Right renal cortex interstitium (tissue), 3 donors: ENCODE results near the gene HSPB3. TPM values are rescaled to one million over a fixed set of nuclear protein-coding genes. Genes with fewer than 3 reads are reported as not detected.
A peak's percentile ranks its signal among the peaks of the same experiment; 100 is the strongest.
"Not testable (repeated sequence)": the region's sequence is repeated elsewhere in the genome, so short reads cannot be mapped to it uniquely, and the experiment has no call there.

ENCODE experiments used
- DNase-seq, 3 donors: peaks; one replicate each; pipeline ENCODE4 v3.0.0-alpha.2; 2013; ENCODE audit warnings: low read depth in 3 of 3, low spot score in 2 of 3
- polyA plus RNA-seq, 3 donors: library from polyadenylated mRNA; unstranded; fragments of 120-200 nt; gene quantifications; one replicate each; pipeline ENCODE4 v1.2.1, GENCODE V29; 2013; ENCODE audit not compliant: insufficient read length in 3 of 3

HSPB3 gene
- polyA plus RNA-seq, 3 donors = 0.15 to 0.61 (median 0.28) TPM

GRCh38 chr5:54454602-54455001 lies 897 bp upstream of the HSPB3 start:
- no peak for DNase-seq

DNA sequence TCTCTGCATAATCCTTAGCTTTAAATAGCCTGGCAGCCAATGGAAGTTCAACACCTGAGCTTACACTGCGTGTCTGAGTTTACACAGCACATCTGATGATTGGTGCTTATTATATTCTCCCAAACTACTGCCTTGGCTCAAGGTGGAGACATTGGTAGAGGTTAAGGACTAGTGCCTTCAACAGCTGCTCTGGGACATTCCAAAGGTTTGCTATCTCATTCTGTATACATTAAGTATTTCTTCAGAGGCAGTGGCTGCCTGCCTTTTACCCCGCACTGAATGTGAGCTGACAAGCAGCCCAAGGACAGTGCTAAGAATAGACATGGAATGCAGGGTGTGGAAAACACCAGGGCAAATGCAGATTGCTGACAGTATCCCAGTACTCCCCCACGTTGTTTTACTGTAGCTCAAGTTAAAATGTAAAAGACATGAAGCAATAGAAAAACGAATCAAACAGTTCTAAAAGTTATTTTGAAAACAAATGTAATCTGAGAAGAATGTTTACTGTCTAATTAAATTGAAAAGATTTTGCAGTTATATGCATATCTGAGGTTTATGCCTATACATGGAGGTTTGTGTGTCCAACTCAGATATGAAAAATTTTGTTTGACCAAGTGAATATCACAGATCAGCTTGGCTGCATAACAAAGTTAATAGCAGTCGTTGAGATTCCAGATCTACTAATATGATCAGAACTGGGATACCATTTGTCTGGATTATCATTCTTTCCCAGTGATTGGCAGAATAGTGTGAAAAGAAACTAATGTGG lies 1.8 kb downstream of the HSPB3 start:
- peak in 2 of 3 donors; percentile 17 to 36 for DNase-seq

- DNase-seq = no peak
These were observed 2.7 kb downstream of the HSPB3 start for GRCh38 chr5:54458221-54458620.

GRCh38 chr5:54460181-54460919 lies 4.9 kb downstream of the HSPB3 start:
- no peak for DNase-seq

DNA sequence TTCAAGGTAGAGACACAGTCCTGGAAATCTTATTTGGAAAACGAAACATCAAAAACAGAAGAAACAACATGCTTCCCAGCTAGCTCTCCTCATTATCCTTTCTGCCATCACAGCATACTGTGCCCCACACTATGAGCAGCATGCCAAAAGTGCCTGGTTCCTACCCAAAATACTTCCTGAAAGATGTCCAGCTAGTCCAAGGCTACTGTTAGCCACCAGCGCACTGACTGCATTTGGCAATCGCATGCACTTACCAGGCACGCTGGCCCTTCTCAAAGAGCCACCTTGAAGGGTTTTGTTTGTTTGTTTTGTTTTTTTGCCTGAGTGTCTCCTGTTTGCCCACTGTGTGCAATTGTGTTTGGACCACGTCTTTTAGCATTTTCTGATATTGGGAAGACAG lies 6.8 kb downstream of the HSPB3 start:
- no peak for DNase-seq

- DNase-seq = no peak
These were observed 8.2 kb downstream of the HSPB3 start for GRCh38 chr5:54463713-54464112.

- no peak for DNase-seq
These were observed 14.1 kb downstream of the HSPB3 start for GRCh38 chr5:54469622-54470021.

DNA sequence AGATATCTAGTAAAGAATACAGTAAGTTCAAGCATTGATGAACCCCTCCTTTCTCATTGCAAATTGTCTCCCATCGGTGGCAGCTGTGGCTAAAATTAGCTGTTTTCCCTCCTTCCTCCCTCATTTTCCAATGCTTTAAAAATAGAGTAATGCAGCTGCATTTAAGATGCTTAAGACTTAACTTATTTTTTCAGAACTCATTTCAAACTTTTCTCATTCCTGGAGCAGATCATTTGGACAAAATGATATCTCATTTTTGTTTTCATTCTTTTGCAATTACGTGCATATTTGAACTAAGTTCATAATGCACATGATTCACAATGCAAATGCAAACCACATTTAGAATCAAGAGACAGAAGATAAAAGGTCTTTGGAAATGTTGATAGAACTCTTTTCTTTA lies 14.6 kb downstream of the HSPB3 start:
- DNase-seq = no peak

DNA sequence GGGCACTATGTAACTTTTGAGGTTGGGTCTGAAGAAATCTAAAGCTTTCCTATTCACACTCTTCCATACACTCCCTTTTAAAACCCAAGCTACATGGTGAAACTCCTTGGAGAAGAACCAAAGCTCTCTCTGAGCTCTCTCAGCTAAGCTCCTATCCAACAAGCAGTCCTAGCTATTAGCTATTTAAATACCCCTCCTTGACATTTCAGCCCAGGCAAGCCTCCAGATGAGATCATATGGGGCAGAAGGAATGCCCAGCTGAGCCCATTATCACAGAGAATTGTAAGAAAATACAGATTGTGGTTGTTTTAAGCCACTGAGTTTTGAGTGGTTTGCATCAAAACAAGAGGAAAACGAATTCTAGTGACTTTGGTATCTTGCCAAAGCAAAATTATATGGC lies 15.2 kb downstream of the HSPB3 start:
- DNase-seq = no peak

DNA sequence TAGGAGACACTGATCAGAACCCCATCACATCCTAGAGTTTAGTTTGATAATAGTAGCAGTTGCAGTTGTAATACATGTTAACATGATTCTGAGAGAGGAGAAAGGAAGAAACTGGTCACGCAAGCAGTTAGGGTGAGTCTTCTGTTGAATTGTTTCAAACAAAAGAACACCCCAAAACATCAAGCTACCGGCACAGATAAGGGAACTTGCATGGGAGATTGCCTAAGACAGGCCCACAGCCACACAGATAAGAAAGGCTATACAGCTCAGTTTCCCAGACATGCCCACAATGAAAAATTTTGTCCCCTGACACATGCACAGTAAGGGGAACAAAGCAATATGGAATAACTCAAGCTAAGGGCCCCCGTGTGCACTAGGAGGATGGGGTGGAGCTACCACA lies 15.9 kb downstream of the HSPB3 start:
- DNase-seq = no peak

- DNase-seq = no peak
These were observed 21.2 kb downstream of the HSPB3 start for GRCh38 chr5:54476682-54477081.

DNA sequence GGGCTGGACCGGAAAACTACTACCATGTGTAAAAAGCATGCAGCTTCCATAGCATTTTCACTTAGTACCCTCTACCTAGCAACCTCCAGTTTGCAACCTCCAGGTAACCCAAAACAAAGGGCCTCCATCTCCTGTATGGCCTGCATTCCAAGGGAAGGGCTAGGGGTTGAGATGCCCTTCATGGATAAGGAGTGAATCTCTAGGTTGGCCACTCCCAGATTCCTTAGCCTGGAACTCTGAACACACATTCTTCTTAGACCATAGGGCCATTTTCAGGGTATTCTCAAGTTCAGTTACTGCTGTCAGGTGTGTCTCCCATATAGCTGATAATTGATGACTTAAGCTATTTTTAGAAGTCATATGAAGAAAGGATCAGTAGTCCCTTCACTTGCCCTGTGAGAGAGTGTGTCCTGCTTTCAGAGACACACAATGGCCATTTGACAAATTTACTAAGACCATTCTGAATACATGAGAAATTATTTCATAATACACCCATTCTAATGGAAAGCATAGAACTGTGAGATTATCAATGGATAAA lies 22.5 kb downstream of the HSPB3 start:
- DNase-seq = no peak

DNA sequence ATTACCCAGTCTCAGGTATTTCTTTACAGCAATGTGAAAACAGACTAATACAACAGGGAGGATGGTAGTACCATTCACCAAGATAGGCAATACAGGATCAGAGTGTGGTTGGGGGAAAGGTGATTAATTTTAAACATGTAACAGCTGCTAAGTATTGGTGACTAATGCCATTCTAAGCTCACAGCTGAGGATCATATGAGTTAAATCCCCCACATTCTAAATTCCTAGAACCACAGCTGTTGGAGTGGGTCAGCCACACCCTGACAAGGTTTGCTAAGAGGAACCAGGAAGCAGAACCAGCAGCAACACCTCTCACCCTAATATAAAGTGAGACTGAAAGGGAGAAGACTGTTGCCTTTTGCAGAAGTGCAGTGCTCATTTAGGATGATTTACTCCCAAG lies 24.8 kb downstream of the HSPB3 start:
- no peak for DNase-seq

DNA sequence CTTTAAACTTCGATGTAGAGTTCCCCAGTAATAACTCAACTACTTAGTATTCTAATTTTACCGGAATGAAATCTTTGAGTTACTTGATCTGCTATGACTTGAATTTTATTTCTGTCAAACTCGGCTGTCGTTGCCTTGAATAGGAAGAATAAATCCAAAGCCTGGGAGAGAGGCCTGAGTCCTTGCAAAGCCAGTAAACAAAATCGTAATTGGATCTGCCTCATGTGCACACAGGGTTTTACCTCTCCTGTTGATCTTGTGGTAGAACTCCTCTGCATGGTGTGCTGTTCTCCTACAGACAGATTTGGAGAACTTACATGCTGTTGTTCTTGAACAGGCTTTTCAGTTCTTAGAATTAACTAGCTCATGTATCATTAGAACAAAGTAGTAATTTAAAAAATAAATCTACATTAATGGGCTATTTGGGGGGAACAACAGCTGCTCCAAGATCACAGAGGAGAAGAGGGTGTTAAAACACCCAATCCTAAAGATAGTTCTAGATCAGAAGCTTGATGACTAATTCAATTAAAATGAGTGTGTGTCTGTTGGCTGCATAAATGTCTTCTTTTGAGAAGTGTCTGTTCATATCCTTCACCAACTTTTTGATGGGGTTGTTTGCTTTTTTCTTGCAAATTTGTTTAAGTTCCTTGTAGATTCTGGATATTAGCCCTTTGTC lies 28.9 kb downstream of the HSPB3 start:
- no peak for DNase-seq

DNA sequence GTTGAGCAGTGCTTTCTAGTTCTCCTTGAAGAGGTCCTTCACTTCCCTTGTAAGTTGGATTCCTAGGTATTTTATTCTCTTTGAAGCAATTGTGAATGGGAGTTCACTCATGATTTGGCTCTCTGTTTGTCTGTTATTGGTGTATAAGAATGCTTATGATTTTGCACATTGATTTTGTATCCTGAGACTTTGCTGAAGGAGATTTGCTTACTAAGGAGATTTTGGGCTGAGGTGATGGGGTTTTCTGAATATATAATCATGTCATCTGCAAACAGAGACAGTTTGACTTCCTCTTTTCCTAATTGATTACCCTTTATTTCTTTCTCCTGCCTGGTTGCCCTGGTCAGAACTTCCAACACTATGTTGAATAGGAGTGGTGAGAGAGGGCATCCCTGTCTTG lies 30.2 kb downstream of the HSPB3 start:
- DNase-seq = not testable (repeated sequence)

- not testable (repeated sequence) for DNase-seq
These were observed 34.1 kb downstream of the HSPB3 start for GRCh38 chr5:54489648-54489979.

DNA sequence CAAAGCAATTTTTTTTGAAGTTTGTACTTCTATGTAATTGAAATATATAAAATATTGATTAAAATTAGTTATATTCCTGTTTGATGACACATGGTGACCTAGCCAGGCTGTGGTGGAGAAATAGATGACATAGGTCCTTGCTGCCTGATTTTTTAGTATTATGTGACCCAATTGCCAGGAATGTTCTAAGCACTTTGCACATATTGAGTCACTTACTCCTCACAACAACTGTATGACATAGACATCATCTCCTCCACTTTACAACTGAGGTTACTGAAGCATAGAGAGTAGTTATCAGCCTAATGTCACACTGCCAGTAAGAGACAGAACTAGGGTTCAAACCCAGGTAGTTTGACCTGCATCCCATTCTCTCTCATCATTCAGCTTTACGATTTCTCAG lies 35.8 kb downstream of the HSPB3 start:
- DNase-seq = no peak

GRCh38 chr5:54492178-54492577 lies 36.7 kb downstream of the HSPB3 start:
- no peak for DNase-seq

DNA sequence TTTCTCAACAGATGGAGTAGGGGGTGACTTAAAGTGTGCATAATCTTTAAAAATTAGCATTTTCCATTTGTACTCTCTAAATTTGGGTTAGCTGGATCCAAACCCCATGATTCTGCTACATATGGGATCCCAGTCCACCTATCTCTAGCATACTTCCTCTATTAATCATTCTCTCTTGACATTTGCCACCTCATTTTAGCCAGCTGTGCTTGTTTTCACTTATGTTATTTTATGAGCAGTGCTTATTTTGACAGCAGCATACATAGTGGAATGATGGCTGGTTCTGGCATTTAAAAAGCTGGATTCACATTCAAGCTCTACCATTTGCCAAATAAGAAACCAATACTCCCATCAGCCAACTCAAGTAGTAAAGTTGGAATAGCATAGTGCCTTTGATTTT lies 39.5 kb downstream of the HSPB3 start:
- no peak for DNase-seq
